Activated CD4-positive, alpha-beta T cell treated with anti-CD3 and anti-CD28 coated beads for 36 hours (primary cell): ENCODE data around the gene PEAK1. TPM values are rescaled to one million over a fixed set of nuclear protein-coding genes. Genes with fewer than 3 reads are reported as not detected.

Experiments used
- ATAC-seq: fragments of 200-7000 bp; cut with Tn5 transposase; one replicate; pipeline ENCODE4 v1.10.0; 2021; ENCODE audit warnings: mild to moderate bottlenecking, moderate library complexity
- CTCF ChIA-PET: fragments of 350-600 bp; sonication (Branson Sonifier 250); formaldehyde crosslinking; loops from one replicate; lab custom pipeline; 2021; ENCODE audit warnings: antibody characterized with exemption; lab: Charles Lee
- POLR2A ChIA-PET: fragments of 350-600 bp; sonication (Branson Sonifier 250); formaldehyde crosslinking; loops from one replicate; lab custom pipeline; 2021; ENCODE audit warnings: antibody characterized with exemption, inconsistent platforms; lab: Charles Lee
- DNase-seq: peaks from one replicate; pipeline ENCODE4 v3.0.0-alpha.2; 2020
- H3K27ac Mint-ChIP-seq: one replicate; pipeline ENCODE4 v1.8.0; 2021; ENCODE audit warnings: mixed read lengths
- H3K27me3 Mint-ChIP-seq: one replicate; pipeline ENCODE4 v1.8.0; 2021; ENCODE audit warnings: mixed read lengths
- H3K36me3 Mint-ChIP-seq: one replicate; pipeline ENCODE4 v1.8.0; 2021; ENCODE audit warnings: low read depth, mixed read lengths
- H3K4me1 Mint-ChIP-seq: one replicate; pipeline ENCODE4 v1.8.0; 2021; ENCODE audit warnings: mixed read lengths
- H3K4me3 Mint-ChIP-seq: one replicate; pipeline ENCODE4 v1.8.0; 2021; ENCODE audit warnings: mild to moderate bottlenecking, moderate library complexity, mixed read lengths
- H3K9me3 Mint-ChIP-seq: one replicate; pipeline ENCODE4 v1.8.0; 2021; ENCODE audit warnings: low read depth, mixed read lengths
- intact Hi-C, 2 experiments: fragments of 100-400 bp; cut with DNase I in 1 of 2; cut with micrococcal nuclease in 1 of 2; formaldehyde crosslinking; loops; one replicate each; pipeline versions ENCODE4 v1.14.2 to v1.15.1; 2022 to 2024; cut with DNase I, micrococcal nuclease
- total RNA-seq, 2 experiments: library from RNA; stranded (reverse); gene quantifications; one replicate each; pipeline ENCODE4 v1.2.3, GENCODE V29; 2021

Gene PEAK1
- total RNA-seq, 2 experiments from 2014 or later, result 26.5 to 27.0 TPM

- intact Hi-C loops, result no loop called here
- H3K27me3 Mint-ChIP-seq, result no peaks in the 10 kb centered on the region
- no peak overlapping the region for H3K27ac Mint-ChIP-seq
- no peaks in the 10 kb centered on the region for H3K36me3 Mint-ChIP-seq
- H3K9me3 Mint-ChIP-seq, result no peaks in the 10 kb centered on the region
- CTCF ChIA-PET, result no interaction called here
- POLR2A ChIA-PET, result no interaction called here
- no peaks in the 10 kb centered on the region for H3K4me1 Mint-ChIP-seq
- no peak overlapping the region for H3K4me3 Mint-ChIP-seq
- DNase-seq, result no peak
- ATAC-seq, result no peak
Measured at GRCh38 chr15:77329202-77329601, 90.7 kb downstream of the PEAK1 start.

GRCh38 chr15:77327844-77328529, 91.9 kb downstream of the PEAK1 start:
- DNase-seq (no peak), ATAC-seq (no peak)
- CTCF ChIA-PET, result interaction anchor here (0.5 to 0.6 kb wide), 2 partner anchors 25 to 68 kb away, joined by 3 read pairs; no protein-coding TSS in a partner anchor
- Mint-ChIP-seq H3K27me3 (no peaks in the 10 kb centered on the region), H3K36me3 (no peaks in the 10 kb centered on the region), H3K9me3 (peaks cover 4% of the 10 kb centered on the region), H3K4me1 (no peaks in the 10 kb centered on the region), H3K27ac (no peak overlapping the region), H3K4me3 (no peak overlapping the region)
- POLR2A ChIA-PET, result no interaction called here
- intact Hi-C loops, result no loop called here

GRCh38 chr15:77327168-77327567, 92.7 kb downstream of the PEAK1 start:
- CTCF ChIA-PET, result interaction anchor here (0.5 kb wide), 1 partner anchor 67 kb away, joined by 3 read pairs; no protein-coding TSS in a partner anchor
- no peak overlapping the region for H3K27ac Mint-ChIP-seq
- no peaks in the 10 kb centered on the region for H3K27me3 Mint-ChIP-seq
- ATAC-seq, result no peak
- POLR2A ChIA-PET, result no interaction called here
- intact Hi-C loops, result no loop called here
- H3K4me1 Mint-ChIP-seq, result no peaks in the 10 kb centered on the region
- no peak for DNase-seq
- H3K4me3 Mint-ChIP-seq, result no peak overlapping the region
- H3K9me3 Mint-ChIP-seq, result peaks cover 4% of the 10 kb centered on the region
- H3K36me3 Mint-ChIP-seq, result no peaks in the 10 kb centered on the region

GRCh38 chr15:77326366-77326765, 93.5 kb downstream of the PEAK1 start:
- no peaks in the 10 kb centered on the region for H3K36me3 Mint-ChIP-seq
- no peaks in the 10 kb centered on the region for H3K4me1 Mint-ChIP-seq
- POLR2A ChIA-PET, result no interaction called here
- H3K9me3 Mint-ChIP-seq, result peaks cover 4% of the 10 kb centered on the region
- intact Hi-C loops, result no loop called here
- H3K4me3 Mint-ChIP-seq, result no peak overlapping the region
- no peak overlapping the region for H3K27ac Mint-ChIP-seq
- DNase-seq, result no peak
- no peaks in the 10 kb centered on the region for H3K27me3 Mint-ChIP-seq
- CTCF ChIA-PET, result interaction anchor here (0.6 to 1.2 kb wide), 2 partner anchors 18 to 150 kb away, joined by 3 to 4 read pairs; no protein-coding TSS in a partner anchor
- ATAC-seq, result no peak

GRCh38 chr15:77312523-77312922, 107.4 kb downstream of the PEAK1 start:
- ChIA-PET POLR2A (no interaction called here), CTCF (no interaction called here)
- no peak overlapping the region for H3K27ac Mint-ChIP-seq
- no peaks in the 10 kb centered on the region for H3K9me3 Mint-ChIP-seq
- intact Hi-C loops, result no loop called here
- peaks cover 4% of the 10 kb centered on the region for H3K4me1 Mint-ChIP-seq
- no peak for DNase-seq
- ATAC-seq, result no peak
- H3K36me3 Mint-ChIP-seq, result no peaks in the 10 kb centered on the region
- H3K27me3 Mint-ChIP-seq, result no peaks in the 10 kb centered on the region
- no peak overlapping the region for H3K4me3 Mint-ChIP-seq

GRCh38 chr15:77311618-77312398, 108.1 kb downstream of the PEAK1 start:
- no peaks in the 10 kb centered on the region for H3K27me3 Mint-ChIP-seq
- ATAC-seq, result no peak
- no peak overlapping the region for H3K27ac Mint-ChIP-seq
- no peak overlapping the region for H3K4me3 Mint-ChIP-seq
- ChIA-PET CTCF (no interaction called here), POLR2A (no interaction called here)
- no peak for DNase-seq
- peaks cover 4% of the 10 kb centered on the region for H3K4me1 Mint-ChIP-seq
- H3K9me3 Mint-ChIP-seq, result no peaks in the 10 kb centered on the region
- intact Hi-C loops, result no loop called here
- H3K36me3 Mint-ChIP-seq, result no peaks in the 10 kb centered on the region

- peaks cover 4% of the 10 kb centered on the region for H3K4me1 Mint-ChIP-seq
- H3K27ac Mint-ChIP-seq, result no peak overlapping the region
- no peaks in the 10 kb centered on the region for H3K27me3 Mint-ChIP-seq
- POLR2A ChIA-PET, result no interaction called here
- ATAC-seq, result no peak
- CTCF ChIA-PET, result no interaction called here
- DNase-seq, result no peak
- no peak overlapping the region for H3K4me3 Mint-ChIP-seq
- intact Hi-C loops, result no loop called here
- no peaks in the 10 kb centered on the region for H3K36me3 Mint-ChIP-seq
- no peaks in the 10 kb centered on the region for H3K9me3 Mint-ChIP-seq
Measured at GRCh38 chr15:77311020-77311419, 108.9 kb downstream of the PEAK1 start.

- Mint-ChIP-seq H3K9me3 (no peaks in the 10 kb centered on the region), H3K27ac (no peak overlapping the region), H3K36me3 (no peaks in the 10 kb centered on the region), H3K27me3 (no peaks in the 10 kb centered on the region), H3K4me3 (no peak overlapping the region), H3K4me1 (peaks cover 4% of the 10 kb centered on the region)
- ChIA-PET POLR2A (no interaction called here), CTCF (interaction anchor here (0.7 kb wide), 1 partner anchor 20 kb away, joined by 6 read pairs; no protein-coding TSS in a partner anchor)
- ATAC-seq (no peak), DNase-seq (no peak)
- intact Hi-C loops, result no loop called here
Measured at GRCh38 chr15:77309392-77309791, 110.5 kb downstream of the PEAK1 start.

GRCh38 chr15:77305953-77306352, 114.0 kb downstream of the PEAK1 start:
- no peak overlapping the region for H3K4me3 Mint-ChIP-seq
- no peak for ATAC-seq
- DNase-seq, result no peak
- ChIA-PET CTCF (no interaction called here), POLR2A (no interaction called here)
- H3K27ac Mint-ChIP-seq, result no peak overlapping the region
- intact Hi-C loops, result no loop called here
- no peaks in the 10 kb centered on the region for H3K36me3 Mint-ChIP-seq
- no peaks in the 10 kb centered on the region for H3K27me3 Mint-ChIP-seq
- H3K9me3 Mint-ChIP-seq, result no peaks in the 10 kb centered on the region
- H3K4me1 Mint-ChIP-seq, result peaks cover 4% of the 10 kb centered on the region

- intact Hi-C loops, result no loop called here
- DNase-seq, result no peak
- Mint-ChIP-seq H3K4me1 (no peaks in the 10 kb centered on the region), H3K9me3 (no peaks in the 10 kb centered on the region), H3K27me3 (no peaks in the 10 kb centered on the region), H3K27ac (no peak overlapping the region), H3K36me3 (no peaks in the 10 kb centered on the region), H3K4me3 (no peak overlapping the region)
- ChIA-PET POLR2A (no interaction called here), CTCF (no interaction called here)
- ATAC-seq, result no peak
Measured at GRCh38 chr15:77296773-77297337, 123.0 kb downstream of the PEAK1 start.

- no peaks in the 10 kb centered on the region for H3K9me3 Mint-ChIP-seq
- intact Hi-C loops, result no loop called here
- ChIA-PET POLR2A (no interaction called here), CTCF (interaction anchor here (1.5 kb wide), 1 partner anchor 10 kb away, joined by 4 read pairs; no protein-coding TSS in a partner anchor)
- DNase-seq (no peak), ATAC-seq (no peak)
- H3K4me3 Mint-ChIP-seq, result no peak overlapping the region
- H3K27ac Mint-ChIP-seq, result no peak overlapping the region
- no peaks in the 10 kb centered on the region for H3K27me3 Mint-ChIP-seq
- H3K36me3 Mint-ChIP-seq, result no peaks in the 10 kb centered on the region
- H3K4me1 Mint-ChIP-seq, result no peaks in the 10 kb centered on the region
Measured at GRCh38 chr15:77295446-77295845, 124.5 kb downstream of the PEAK1 start.
